Calu3 (cell line): ENCODE results near the gene CIB1. TPM values are rescaled to one million over a fixed set of nuclear protein-coding genes. Genes with fewer than 3 reads are reported as not detected.
A peak's percentile ranks its signal among the peaks of the same experiment; 100 is the strongest.

Experiments used
- BruUV-seq: library from RNA; stranded (reverse); fragments of 400-500 nt; replicated peaks from 2 replicates; lab custom pipeline; 2021; lab: Mats Ljungman, UMichigan
- CTCF ChIA-PET: fragments of 300-600 bp; sonication (Branson Sonifier 250); formaldehyde crosslinking; loops from one replicate; lab custom pipeline; 2022; ENCODE audit warnings: antibody characterized with exemption; lab: Charles Lee
- DNase-seq: peaks from one replicate; pipeline ENCODE4 v3.0.0; 2022
- H3K27ac Mint-ChIP-seq: one replicate; pipeline ENCODE4 v1.8.0; 2022; ENCODE audit warnings: mixed read lengths; ENCODE audit not compliant: unreplicated experiment
- H3K27me3 Mint-ChIP-seq: one replicate; pipeline ENCODE4 v1.8.0; 2022; ENCODE audit warnings: mixed read lengths; ENCODE audit not compliant: unreplicated experiment
- H3K36me3 Mint-ChIP-seq: one replicate; pipeline ENCODE4 v1.8.0; 2022; ENCODE audit warnings: mild to moderate bottlenecking, moderate library complexity, mixed read lengths; ENCODE audit not compliant: insufficient read depth, unreplicated experiment
- H3K4me1 Mint-ChIP-seq: one replicate; pipeline ENCODE4 v1.8.0; 2022; ENCODE audit warnings: mild to moderate bottlenecking, low read depth, mixed read lengths; ENCODE audit not compliant: unreplicated experiment
- H3K4me3 Mint-ChIP-seq: one replicate; pipeline ENCODE4 v1.8.0; 2022; ENCODE audit warnings: mild to moderate bottlenecking, low read depth, moderate library complexity, mixed read lengths; ENCODE audit not compliant: unreplicated experiment
- H3K9me3 Mint-ChIP-seq: one replicate; pipeline ENCODE4 v1.8.0; 2022; ENCODE audit warnings: low read depth, mixed read lengths; ENCODE audit not compliant: unreplicated experiment
- intact Hi-C: fragments of 100-400 bp; cut with micrococcal nuclease; formaldehyde crosslinking; loops from one replicate; pipeline ENCODE4 v1.10.0; 2022; ENCODE audit not compliant: unreplicated experiment
- total RNA-seq: library from RNA; stranded (reverse); gene quantifications from 2 replicates; pipeline ENCODE4 v1.2.3, GENCODE V29; 2022
- TF ChIP-seq, protein P1 (sequence below): fragments of 200-600 bp; IDR thresholded peaks from one replicate; pipeline ENCODE4 v1.8.0; 2022; ENCODE audit warnings: antibody characterized with exemption; ENCODE audit not compliant: unreplicated experiment

The CIB1 gene
- total RNA-seq, 1 experiment from 2014 or later = 82.8 TPM

DNA sequence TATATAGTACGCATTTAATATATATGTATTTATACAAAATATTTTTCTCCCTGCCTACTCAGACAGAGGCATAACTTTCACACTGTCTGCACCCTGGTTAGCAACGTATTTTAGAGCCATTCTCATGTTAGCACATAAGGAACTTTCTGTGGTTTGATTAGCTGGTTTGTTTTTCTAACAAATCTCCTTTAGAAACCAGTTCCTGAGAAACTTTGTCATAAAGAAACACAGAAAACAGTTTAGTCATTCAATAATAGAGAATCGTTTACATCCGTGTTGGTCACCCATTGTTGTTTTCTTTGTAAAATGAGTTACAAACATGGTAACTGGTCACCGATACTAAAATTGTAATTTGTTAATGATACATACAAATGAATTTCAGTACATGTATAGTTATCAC is 25.8 kb upstream of the CIB1 start:
- Mint-ChIP-seq H3K36me3 (peaks cover under 1% of the 10 kb centered on the region), H3K4me3 (no peak overlapping the region), H3K4me1 (peaks cover 9% of the 10 kb centered on the region), H3K27me3 (peaks cover 14% of the 10 kb centered on the region), H3K27ac (no peak overlapping the region), H3K9me3 (no peaks in the 10 kb centered on the region)
- intact Hi-C loops = no loop called here
- no peak for DNase-seq
- BruUV-seq = no TSS peak
- CTCF ChIA-PET = no interaction called here
- TF ChIP-seq, protein P1, sequence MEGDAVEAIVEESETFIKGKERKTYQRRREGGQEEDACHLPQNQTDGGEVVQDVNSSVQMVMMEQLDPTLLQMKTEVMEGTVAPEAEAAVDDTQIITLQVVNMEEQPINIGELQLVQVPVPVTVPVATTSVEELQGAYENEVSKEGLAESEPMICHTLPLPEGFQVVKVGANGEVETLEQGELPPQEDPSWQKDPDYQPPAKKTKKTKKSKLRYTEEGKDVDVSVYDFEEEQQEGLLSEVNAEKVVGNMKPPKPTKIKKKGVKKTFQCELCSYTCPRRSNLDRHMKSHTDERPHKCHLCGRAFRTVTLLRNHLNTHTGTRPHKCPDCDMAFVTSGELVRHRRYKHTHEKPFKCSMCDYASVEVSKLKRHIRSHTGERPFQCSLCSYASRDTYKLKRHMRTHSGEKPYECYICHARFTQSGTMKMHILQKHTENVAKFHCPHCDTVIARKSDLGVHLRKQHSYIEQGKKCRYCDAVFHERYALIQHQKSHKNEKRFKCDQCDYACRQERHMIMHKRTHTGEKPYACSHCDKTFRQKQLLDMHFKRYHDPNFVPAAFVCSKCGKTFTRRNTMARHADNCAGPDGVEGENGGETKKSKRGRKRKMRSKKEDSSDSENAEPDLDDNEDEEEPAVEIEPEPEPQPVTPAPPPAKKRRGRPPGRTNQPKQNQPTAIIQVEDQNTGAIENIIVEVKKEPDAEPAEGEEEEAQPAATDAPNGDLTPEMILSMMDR = no peak

DNA sequence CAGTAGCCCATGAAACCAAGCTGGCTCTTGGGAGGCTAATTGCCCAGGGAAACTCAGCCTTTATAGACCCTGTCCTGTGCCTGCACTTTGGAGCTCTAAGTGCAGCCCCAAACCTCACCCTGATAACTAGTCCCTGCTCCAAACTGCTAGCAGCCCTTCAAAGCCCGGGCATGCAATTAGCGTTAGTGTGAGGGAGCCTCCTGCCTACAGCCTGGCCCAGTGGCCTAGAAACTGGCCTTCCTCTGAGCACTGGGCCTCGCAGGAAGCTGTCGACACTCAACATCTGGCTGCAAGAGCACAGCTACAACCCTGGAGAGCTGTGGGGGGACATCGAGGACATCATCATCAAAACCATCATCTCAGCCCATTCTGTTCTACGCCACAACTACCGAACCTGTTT is 24.0 kb upstream of the CIB1 start:
- Mint-ChIP-seq H3K9me3 (no peaks in the 10 kb centered on the region), H3K27me3 (peaks cover 14% of the 10 kb centered on the region), H3K4me3 (no peak overlapping the region), H3K27ac (no peak overlapping the region), H3K36me3 (no peaks in the 10 kb centered on the region), H3K4me1 (no peaks in the 10 kb centered on the region)
- no TSS peak for BruUV-seq
- CTCF ChIA-PET = interaction anchor here (0.9 kb wide), 1 partner anchor 8 kb away, joined by 3 read pairs; the partner anchor contains the start of gene TTLL13
- DNase-seq = no peak
- intact Hi-C loops = no loop called here
- TF ChIP-seq, protein P1 = no peak

DNA sequence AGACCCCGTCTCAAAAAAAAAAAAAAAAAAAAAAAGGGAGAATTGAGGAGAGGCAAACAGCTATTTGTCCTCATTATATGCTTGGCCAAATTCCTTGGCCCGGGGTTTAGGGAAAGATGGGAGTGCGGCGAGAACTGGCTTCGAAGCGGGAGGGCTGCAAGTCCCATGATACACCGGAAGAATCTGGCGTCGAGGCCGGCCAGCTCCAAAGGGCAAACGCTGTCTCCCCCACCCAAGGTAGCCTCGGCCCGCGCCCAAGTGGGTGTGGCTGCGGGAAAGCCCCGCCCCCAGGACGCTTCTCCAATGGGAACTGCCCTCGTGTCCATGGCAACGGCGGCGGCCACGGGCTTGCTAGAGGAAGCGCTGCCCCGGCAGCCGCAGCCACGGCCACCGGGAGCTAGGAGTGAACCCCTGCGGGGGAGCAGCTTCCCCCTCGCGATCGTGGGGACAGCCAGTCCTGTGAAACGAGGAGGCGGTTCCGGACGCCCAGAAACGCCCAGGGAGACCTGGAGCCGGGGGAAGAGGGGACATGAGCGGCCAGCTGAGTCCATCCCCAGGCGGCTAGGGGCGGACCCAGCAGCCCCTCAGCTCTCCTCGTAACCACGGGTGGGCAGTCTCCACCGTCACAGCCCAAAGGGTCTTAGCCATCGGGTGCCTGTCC is 15.6 kb upstream of the CIB1 start, which contains the start of gene TTLL13:
TTLL13 (plus strand) TSS at position 354 of the 661 bp plus-strand sequence. CDS start 1,075 bp downstream, outside the sequence.
- no TSS peak for BruUV-seq
- H3K27me3 Mint-ChIP-seq = no peaks in the 10 kb centered on the region
- H3K4me1 Mint-ChIP-seq = peaks cover 24% of the 10 kb centered on the region
- H3K36me3 Mint-ChIP-seq = peaks cover 18% of the 10 kb centered on the region
- DNase-seq = peak; percentile 93
- TF ChIP-seq, protein P1 = no peak
- H3K4me3 Mint-ChIP-seq = peak within 1 kb of the TSS; percentile 98
- no peaks in the 10 kb centered on the region for H3K9me3 Mint-ChIP-seq
- intact Hi-C loops = no loop called here
- peak within 1 kb of the TSS; percentile 91 for H3K27ac Mint-ChIP-seq
- CTCF ChIA-PET = interaction anchor here (0.6 to 2.0 kb wide), 14 partner anchors 8 to 1481 kb away, joined by 3 to 13 read pairs (median 4); partner anchors contain the start of genes CIB1 and GDPGP1

DNA sequence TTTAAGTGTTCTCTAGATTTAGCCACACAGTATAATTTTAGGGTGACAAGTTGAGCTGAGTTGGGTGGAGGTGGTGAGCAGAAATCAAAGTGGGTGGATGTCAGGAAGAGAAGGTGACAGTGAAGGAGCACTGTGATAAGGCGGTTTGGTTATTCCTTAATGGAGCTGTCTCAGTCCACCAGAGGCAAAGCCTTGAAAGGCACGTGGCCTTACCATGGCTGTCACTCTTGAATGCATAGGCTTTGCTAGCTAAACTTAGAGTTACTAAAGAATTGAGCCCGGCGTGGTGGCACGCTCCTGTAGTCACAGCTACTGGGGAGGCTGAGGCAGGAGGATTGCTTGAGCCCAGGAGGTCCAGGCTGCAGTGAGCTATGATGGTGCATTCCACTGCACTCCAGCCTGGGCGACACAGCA is 15.1 kb upstream of the CIB1 start:
- Mint-ChIP-seq H3K4me3 (peak overlapping the region; percentile 98), H3K27me3 (no peaks in the 10 kb centered on the region), H3K4me1 (peaks cover 24% of the 10 kb centered on the region), H3K27ac (peak overlapping the region; percentile 91), H3K9me3 (no peaks in the 10 kb centered on the region), H3K36me3 (peaks cover 18% of the 10 kb centered on the region)
- intact Hi-C loops = no loop called here
- no peak for DNase-seq
- TF ChIP-seq, protein P1 = no peak
- no TSS peak for BruUV-seq
- CTCF ChIA-PET = interaction anchor here (0.6 to 2.0 kb wide), 13 partner anchors 9 to 1482 kb away, joined by 3 to 13 read pairs (median 5); partner anchors contain the start of genes CIB1 and GDPGP1
